Astrocyte of the spinal cord (primary cell): ENCODE data around the gene OR12D3.
"Not testable (repeated sequence)": the region's sequence is repeated elsewhere in the genome, so short reads cannot be mapped to it uniquely, and the experiment has no call there.

Experiments
- DNase-seq: peaks from one replicate; pipeline ENCODE4 v3.0.0; 2011; ENCODE audit warnings: low read depth, low spot score
- H3K4me3 ChIP-seq: 2 replicates; pipeline ENCODE4 v1.5.1; 2011; ENCODE audit warnings: low read depth, mild to moderate bottlenecking, low read length, moderate library complexity
- in situ Hi-C: cut with HindIII; loops from 2 replicates; pipeline ENCODE4 v1.10.0; 2017; ENCODE audit warnings: low sequenced_read_pairs
- TF ChIP-seq, protein P1 (sequence below): IDR thresholded peaks from 2 replicates; pipeline ENCODE4 v1.5.1; 2012; ENCODE audit warnings: low read depth, mild to moderate bottlenecking, low read length, inconsistent platforms

The OR12D3 gene

DNA sequence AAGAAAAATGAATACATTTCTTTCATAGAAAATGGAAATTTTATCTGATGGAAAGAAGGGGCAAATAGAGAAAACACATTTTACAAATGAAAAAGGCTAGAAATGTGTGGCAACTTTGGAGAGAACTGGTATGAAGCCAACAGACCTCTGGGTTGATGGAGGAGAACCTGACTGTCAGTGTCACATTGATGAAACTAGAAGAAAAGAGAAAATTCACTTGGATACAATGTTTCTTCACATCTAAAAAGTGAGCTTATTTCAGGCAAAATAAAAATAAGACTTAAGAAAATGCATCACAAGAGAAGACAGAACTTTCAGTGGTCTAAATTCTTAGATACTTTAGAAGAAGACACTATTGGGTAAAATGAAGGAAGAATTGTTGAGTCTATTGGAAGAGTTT is 20.2 kb upstream of the OR12D3 start, which contains the start of gene OR12D2:
OR12D2 (plus strand) TSS at position 301 of the 400 bp plus-strand sequence. CDS start 1,069 bp downstream, outside the sequence.
- H3K4me3 ChIP-seq, result no peak within 1 kb of the TSS
- no peak for DNase-seq
- in situ Hi-C loops, result no loop called here
- TF ChIP-seq, protein P1, sequence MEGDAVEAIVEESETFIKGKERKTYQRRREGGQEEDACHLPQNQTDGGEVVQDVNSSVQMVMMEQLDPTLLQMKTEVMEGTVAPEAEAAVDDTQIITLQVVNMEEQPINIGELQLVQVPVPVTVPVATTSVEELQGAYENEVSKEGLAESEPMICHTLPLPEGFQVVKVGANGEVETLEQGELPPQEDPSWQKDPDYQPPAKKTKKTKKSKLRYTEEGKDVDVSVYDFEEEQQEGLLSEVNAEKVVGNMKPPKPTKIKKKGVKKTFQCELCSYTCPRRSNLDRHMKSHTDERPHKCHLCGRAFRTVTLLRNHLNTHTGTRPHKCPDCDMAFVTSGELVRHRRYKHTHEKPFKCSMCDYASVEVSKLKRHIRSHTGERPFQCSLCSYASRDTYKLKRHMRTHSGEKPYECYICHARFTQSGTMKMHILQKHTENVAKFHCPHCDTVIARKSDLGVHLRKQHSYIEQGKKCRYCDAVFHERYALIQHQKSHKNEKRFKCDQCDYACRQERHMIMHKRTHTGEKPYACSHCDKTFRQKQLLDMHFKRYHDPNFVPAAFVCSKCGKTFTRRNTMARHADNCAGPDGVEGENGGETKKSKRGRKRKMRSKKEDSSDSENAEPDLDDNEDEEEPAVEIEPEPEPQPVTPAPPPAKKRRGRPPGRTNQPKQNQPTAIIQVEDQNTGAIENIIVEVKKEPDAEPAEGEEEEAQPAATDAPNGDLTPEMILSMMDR, result no peak

DNA sequence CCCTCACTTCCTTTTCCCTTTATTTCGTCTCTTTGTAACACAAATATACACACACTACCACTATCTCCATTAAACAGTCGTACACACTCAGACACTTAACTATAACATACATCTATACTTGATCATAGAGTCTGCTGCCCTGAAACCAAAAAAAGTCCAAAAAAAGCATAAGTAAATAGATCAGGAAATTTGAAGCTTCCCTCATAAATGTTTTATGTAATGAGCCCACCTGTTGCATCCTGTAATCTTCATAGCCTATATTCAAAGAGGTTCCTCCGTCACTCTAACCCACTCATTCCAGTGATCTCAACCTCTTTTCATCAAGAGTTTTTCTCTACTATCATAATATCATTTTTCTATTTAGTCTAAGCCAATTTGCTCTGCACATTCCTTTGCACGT is 13.4 kb upstream of the OR12D3 start:
- DNase-seq, result no peak
- H3K4me3 ChIP-seq, result no peak overlapping the region
- in situ Hi-C loops, result no loop called here
- TF ChIP-seq, protein P1, result no peak

DNA sequence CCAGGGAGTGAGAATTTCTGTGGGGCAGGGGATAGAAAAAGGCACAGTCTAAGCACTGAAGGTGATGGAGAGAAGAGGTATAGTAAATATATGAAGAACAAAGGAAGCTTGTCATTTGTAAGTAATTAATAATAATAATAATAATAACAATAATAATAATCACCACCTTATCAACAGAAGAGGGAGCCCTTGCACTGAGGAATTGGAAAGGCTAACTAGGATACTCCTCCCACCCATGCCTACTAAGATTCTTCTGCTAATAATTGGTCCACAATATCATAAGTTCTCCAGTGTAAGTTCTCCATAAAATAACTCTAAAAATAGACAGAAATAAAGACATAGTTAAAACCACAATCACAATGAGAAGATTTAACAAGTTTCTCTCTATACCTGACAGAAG is 912 bp upstream of the OR12D3 start:
- DNase-seq, result no peak
- TF ChIP-seq, protein P1, result no peak
- H3K4me3 ChIP-seq, result no peak overlapping the region
- in situ Hi-C loops, result no loop called here

DNA sequence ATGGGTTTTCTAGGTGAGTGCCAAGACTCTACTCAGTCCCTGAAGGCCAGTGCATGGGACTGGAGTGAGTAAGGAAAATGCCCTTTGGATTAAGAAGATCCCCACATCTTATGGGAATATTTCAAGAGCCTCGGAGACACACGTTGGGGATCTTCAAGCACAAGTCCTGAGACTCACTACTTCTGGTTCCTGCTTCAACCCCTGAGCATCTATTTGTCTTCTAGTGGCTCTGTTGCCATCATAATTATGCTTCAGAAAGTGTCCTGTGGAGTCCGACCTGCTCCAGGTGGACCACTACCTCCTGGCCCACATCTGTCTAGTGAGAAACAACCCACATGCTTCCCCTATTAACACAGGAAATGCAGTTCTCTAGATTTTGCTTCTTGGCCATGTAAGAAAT is 6.3 kb downstream of the OR12D3 start, which contains the start of gene OR5V1:
OR5V1 (minus strand) TSS at position 101 of the 400 bp plus-strand sequence. CDS start 12,670 bp downstream, outside the sequence.
- H3K4me3 ChIP-seq, result no peak within 1 kb of the TSS
- no peak for DNase-seq
- TF ChIP-seq, protein P1, result no peak
- in situ Hi-C loops, result no loop called here

DNA sequence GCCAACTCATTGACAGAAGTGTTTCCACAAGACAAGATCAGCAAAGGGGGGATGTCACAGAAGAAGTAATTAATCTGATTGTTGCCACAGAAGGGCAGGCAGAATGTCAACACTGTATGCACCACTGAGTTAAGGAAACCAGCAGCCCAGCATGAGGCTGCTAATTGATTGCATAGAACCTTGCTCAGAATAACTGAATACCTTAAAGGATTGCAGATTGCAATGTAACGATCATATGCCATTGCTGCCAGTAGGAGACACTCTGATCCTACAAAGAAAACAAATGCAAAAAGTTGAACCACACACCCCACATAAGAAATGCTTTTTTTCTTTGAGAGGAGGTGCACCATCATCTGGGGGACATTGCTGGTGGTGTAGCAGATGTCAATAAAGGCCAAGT is 19.5 kb downstream of the OR12D3 start:
- H3K4me3 ChIP-seq, result no peak overlapping the region
- DNase-seq, result no peak
- in situ Hi-C loops, result no loop called here
- TF ChIP-seq, protein P1, result no peak

DNA sequence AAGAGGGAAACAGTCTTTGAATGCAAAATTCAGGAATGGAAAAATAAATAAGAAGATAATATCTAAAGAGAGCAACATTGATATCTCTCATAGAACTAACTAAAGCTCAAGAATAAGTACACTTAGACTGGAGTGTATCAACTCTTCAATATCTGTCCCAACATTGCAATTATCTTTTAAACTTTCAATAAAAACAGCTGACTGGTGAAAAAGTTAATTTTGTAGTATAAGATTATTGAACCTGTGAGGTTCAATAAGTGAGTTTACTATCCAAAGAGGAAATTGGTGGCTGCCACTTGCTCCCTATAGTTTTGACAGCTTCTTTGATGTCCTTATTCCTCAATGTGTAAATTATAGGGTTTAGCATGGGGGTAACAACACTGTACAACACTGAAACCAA is 20.1 kb downstream of the OR12D3 start:
- TF ChIP-seq, protein P1, result no peak
- in situ Hi-C loops, result no loop called here
- H3K4me3 ChIP-seq, result no peak overlapping the region
- no peak for DNase-seq

DNA sequence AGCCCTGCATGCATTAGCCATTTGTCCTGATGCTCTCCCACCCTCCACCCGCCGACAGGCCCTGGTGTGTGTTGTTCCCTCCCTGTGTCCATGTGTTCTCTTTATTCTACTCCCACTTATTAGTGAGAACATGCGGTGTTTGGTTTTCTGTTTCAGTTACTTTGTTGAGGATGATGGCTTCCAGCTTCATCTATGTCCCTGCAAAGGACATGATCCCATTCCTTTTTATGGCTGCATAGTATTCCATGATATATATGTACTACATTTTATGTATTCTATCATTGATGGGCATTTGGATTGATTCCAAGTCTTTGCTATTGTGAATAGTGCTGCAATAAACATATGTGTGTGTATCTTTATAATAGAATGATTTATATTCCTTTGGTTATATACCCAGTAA is 25.7 kb downstream of the OR12D3 start:
- in situ Hi-C loops, H3K4me3 ChIP-seq, DNase-seq: not testable (repeated sequence)
